Measurements from ENCODE around the gene ENAH.

ENAH gene

GRCh38 chr1:225479996-225480720, 172.8 kb downstream of the ENAH start:
- TF ChIP-seq CTCF (IDR thresholded peaks at IDR 0.05; ENCODE audit: low read depth, low read length, missing control alignments), result no peak
- no peak overlapping the region for H3K4me3 ChIP-seq (ENCODE audit: low read depth, low read length)
- no peak for DNase-seq (ENCODE audit: low read depth)

- DNase-seq (ENCODE audit: low read depth), result no peak
- TF ChIP-seq CTCF (IDR thresholded peaks at IDR 0.05; ENCODE audit: low read depth, low read length, missing control alignments), result no peak
Measured at GRCh38 chr1:225479341-225479740, 173.6 kb downstream of the ENAH start.

GRCh38 chr1:225477296-225477911, 175.5 kb downstream of the ENAH start:
- TF ChIP-seq CTCF (IDR thresholded peaks at IDR 0.05; ENCODE audit: low read depth, low read length, missing control alignments), result no peak
- H3K4me3 ChIP-seq (ENCODE audit: low read depth, low read length), result no peak overlapping the region
- DNase-seq (ENCODE audit: low read depth), result no peak

More at GRCh38 chr1:225479341-225479740, 173.6 kb downstream of the ENAH start:
- no peak overlapping the region for H3K4me3 ChIP-seq (ENCODE audit: low read depth, low read length)

GRCh38 chr1:225476538-225476988, 176.4 kb downstream of the ENAH start:
- no peak for TF ChIP-seq CTCF (IDR thresholded peaks at IDR 0.05; ENCODE audit: low read depth, low read length, missing control alignments)

GRCh38 chr1:225476100-225476511, 176.8 kb downstream of the ENAH start:
- no peak for DNase-seq (ENCODE audit: low read depth)
- H3K4me3 ChIP-seq (ENCODE audit: low read depth, low read length), result no peak overlapping the region
- TF ChIP-seq CTCF (IDR thresholded peaks at IDR 0.05; ENCODE audit: low read depth, low read length, missing control alignments), result no peak

More at GRCh38 chr1:225476538-225476988, 176.4 kb downstream of the ENAH start:
- DNase-seq (ENCODE audit: low read depth), result no peak
- H3K4me3 ChIP-seq (ENCODE audit: low read depth, low read length), result no peak overlapping the region

- peak; percentile 100 for TF ChIP-seq CTCF (IDR thresholded peaks at IDR 0.05; ENCODE audit: low read depth, low read length, missing control alignments)
- DNase-seq (ENCODE audit: low read depth), result no peak
- H3K4me3 ChIP-seq (ENCODE audit: low read depth, low read length), result no peak overlapping the region
Measured at GRCh38 chr1:225474986-225475820, 177.7 kb downstream of the ENAH start.

Data from GM12864 (cell line).